ENCODE data around the gene PER1. TPM values are rescaled to one million over a fixed set of nuclear protein-coding genes. Genes with fewer than 3 reads are reported as not detected.

The PER1 gene
- total RNA-seq, 2 donors from 2014 or later = 16.9 to 42.7 TPM

DNA sequence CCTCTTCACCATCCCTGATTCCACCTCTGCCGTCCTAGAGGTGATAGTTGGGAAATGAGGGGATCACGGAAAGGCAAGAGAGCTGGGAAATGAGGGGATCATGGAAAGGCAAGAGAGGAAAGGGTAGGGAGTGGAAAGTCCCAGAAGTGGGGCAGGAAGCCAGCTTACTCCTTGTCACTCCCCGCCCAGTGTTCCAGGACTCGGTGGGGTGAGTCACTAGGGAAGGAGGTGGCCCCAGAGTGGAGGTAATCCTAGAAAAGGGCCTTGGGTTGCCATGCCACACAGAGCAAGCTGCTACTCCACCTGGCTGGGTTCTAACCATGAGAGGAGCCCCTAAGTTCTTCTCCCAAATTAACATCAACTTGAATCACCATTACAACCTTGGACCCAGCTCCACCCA is 48.7 kb downstream of the PER1 start:
- Mint-ChIP-seq H3K36me3 (no peaks in the 10 kb centered on the region), H3K27me3 (peaks cover 7 to 11% of the 10 kb centered on the region in 2 donors), H3K9me3 (no peaks in the 10 kb centered on the region), H3K27ac (no peak overlapping the region), H3K4me1 (ENCODE audit: low read depth in 2 of 2) (peaks cover 0 to 2% of the 10 kb centered on the region in 2 donors), H3K4me3 (no peak overlapping the region)
- DNase-seq (ENCODE audit: low spot score) (no peak), ATAC-seq (no peak)

DNA sequence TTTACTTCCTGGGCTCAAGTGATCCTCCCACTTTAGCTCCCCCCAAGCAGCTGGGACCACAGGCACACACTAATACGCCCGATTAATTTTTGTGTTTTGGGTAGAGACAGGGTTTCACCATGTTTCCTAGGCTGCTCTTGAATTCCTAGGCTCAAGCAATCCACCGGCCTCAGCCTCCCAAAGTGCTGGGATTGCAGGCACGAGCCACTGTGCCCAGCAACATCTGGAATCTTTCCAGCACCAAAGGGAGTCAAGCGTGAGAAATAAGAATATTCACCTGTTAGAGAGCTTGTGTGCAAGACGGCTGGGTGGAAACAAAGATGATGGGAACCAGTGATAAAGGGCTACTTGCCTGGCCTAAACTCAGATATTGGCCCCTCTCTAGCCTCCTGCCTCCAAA is 50.5 kb downstream of the PER1 start:
- H3K27ac Mint-ChIP-seq = no peak overlapping the region
- H3K27me3 Mint-ChIP-seq = peaks cover 3 to 14% of the 10 kb centered on the region in 2 donors
- DNase-seq (ENCODE audit: low spot score) (no peak), ATAC-seq (no peak)
- H3K4me3 Mint-ChIP-seq = no peak overlapping the region
- H3K9me3 Mint-ChIP-seq = no peaks in the 10 kb centered on the region
- no peaks in the 10 kb centered on the region for H3K36me3 Mint-ChIP-seq
- H3K4me1 Mint-ChIP-seq (ENCODE audit: low read depth in 2 of 2) = no peaks in the 10 kb centered on the region

DNA sequence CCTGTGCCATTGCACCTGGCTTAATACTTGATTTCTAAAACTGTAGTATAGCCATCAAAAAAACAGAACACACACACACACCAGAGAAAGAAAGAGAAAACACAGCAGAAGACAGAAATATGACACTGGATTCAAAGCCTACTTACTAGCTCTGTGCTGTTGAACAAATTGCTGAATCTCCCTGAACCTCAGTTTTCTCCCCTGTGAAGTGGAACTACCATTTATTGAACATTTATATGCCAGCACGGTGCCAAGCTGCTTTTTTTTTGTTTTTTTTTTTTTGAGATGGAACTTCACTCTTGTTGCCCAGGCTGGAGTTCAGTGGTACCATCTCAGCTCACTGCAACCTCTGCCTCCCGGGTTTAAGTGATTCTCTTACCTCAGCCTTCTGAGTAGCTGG is 51.4 kb downstream of the PER1 start:
- ATAC-seq = no peak
- Mint-ChIP-seq H3K4me3 (no peak overlapping the region), H3K4me1 (ENCODE audit: low read depth in 2 of 2) (no peaks in the 10 kb centered on the region), H3K27ac (no peak overlapping the region), H3K36me3 (no peaks in the 10 kb centered on the region), H3K27me3 (peaks cover 0 to 10% of the 10 kb centered on the region in 2 donors), H3K9me3 (no peaks in the 10 kb centered on the region)
- DNase-seq (ENCODE audit: low spot score) = no peak

DNA sequence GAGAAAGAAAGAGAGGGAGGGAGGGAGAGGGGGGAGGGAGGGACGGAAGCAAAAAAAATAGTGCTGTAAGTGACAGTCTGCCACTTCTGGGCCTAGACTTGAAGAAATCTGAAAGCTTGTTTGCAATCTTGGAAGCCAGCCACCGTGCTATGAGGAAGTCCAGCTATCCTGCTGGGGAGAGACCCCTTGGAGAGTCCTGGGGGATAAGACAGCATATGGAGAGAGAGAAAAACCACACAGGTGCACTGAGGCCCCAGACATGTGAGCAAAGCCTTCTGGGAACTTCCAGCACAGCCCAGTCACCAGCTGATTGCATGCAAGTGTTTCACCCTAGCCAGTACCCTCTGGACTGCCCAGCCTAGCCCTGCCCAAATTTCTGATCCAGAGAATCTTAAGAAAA is 52.1 kb downstream of the PER1 start:
- DNase-seq (ENCODE audit: low spot score) (no peak), ATAC-seq (no peak)
- H3K4me1 Mint-ChIP-seq (ENCODE audit: low read depth in 2 of 2) = no peaks in the 10 kb centered on the region
- no peaks in the 10 kb centered on the region for H3K9me3 Mint-ChIP-seq
- H3K4me3 Mint-ChIP-seq = no peak overlapping the region
- H3K36me3 Mint-ChIP-seq = no peaks in the 10 kb centered on the region
- H3K27ac Mint-ChIP-seq = no peak overlapping the region
- H3K27me3 Mint-ChIP-seq = peaks cover 0 to 12% of the 10 kb centered on the region in 2 donors

DNA sequence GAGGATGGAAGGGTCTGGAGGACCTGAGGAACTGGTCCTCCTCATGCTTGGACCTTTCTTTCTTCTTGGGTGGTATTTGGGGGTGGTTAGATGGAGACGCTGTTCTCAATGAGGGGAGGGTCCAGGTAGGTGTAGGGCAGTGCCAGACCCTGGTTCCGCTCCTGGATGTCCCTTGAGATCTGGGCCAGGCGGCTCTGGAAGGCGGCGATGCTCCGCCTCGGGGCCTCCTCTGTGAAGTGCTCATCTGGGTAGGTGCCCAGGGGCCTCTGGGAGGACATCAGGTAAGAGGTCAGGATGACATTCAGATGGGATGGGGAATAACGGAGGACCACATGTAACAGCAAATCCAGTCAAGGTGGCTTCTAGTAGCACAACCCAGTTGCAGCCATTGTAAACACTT is 55.7 kb downstream of the PER1 start:
- H3K27me3 Mint-ChIP-seq = peaks cover 0 to 15% of the 10 kb centered on the region in 2 donors
- H3K4me3 Mint-ChIP-seq = no peak overlapping the region
- no peak for DNase-seq (ENCODE audit: low spot score)
- H3K27ac Mint-ChIP-seq = no peak overlapping the region
- no peaks in the 10 kb centered on the region for H3K36me3 Mint-ChIP-seq
- H3K4me1 Mint-ChIP-seq (ENCODE audit: low read depth in 2 of 2) = peaks cover 4 to 6% of the 10 kb centered on the region in 2 donors
- no peak for ATAC-seq
- no peaks in the 10 kb centered on the region for H3K9me3 Mint-ChIP-seq

DNA sequence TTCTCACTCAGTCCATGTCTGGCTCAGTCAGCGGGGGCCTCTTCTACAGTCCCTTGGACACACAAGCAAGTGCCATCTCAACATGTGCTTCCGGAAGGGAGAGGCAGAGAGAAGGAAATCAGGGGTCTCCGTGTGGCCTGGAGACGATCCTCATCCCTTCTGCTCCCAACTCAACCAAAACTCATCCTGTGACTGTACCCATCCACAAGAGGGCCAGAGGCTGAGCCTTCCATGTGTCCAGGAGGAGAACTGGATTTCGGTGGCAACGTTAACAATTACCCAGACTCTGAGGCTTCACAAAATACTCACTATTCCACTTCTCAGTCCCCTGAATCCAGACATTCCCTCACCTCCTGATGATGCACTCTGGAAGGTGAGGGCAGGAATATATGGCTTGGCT is 56.8 kb downstream of the PER1 start:
- Mint-ChIP-seq H3K4me3 (no peak overlapping the region), H3K27ac (no peak overlapping the region)

DNA sequence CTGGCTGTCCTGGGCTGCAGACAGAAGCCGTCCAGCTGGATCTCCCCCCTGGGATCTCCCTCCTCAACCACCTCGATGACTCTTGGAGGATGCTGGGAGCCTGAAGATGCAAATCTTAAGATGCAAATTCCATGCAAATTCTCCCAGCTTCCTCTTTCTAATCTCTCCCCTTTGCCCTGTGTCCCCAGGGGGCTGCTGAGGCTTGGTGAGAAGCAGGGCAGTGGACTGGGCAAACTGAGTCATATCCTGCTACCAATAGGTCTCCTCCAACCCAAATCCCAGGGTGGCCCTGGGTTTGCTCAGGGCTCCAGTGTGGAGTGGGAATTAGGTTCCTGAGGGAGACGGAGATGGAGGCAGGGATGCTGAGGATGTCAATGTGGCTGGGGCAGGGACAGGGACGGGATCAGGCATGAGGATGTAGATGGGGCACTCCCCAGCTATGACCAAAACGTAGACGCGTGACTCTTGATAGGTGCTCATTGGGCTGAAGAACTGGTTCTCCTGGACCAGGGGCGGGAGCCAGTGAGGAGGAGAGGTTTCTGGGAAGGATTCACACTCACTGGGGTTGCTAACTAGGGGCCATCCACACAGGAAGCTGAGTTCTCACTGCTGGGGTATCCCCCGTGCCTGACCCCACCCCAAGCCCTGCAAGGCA is 61.0 kb downstream of the PER1 start:
- Mint-ChIP-seq H3K4me3 (no peak overlapping the region), H3K27me3 (peaks cover 29 to 33% of the 10 kb centered on the region in 2 donors), H3K36me3 (no peaks in the 10 kb centered on the region), H3K4me1 (ENCODE audit: low read depth in 2 of 2) (peaks cover 4 to 6% of the 10 kb centered on the region in 2 donors), H3K27ac (no peak overlapping the region), H3K9me3 (no peaks in the 10 kb centered on the region)
- DNase-seq (ENCODE audit: low spot score) (no peak), ATAC-seq (peak in 1 of 2 donors; percentile 38)

More for the DNA sequence above, 56.8 kb downstream of the PER1 start:
- no peak for DNase-seq (ENCODE audit: low spot score)
- Mint-ChIP-seq H3K36me3 (no peaks in the 10 kb centered on the region), H3K9me3 (no peaks in the 10 kb centered on the region), H3K4me1 (ENCODE audit: low read depth in 2 of 2) (peaks cover 4 to 6% of the 10 kb centered on the region in 2 donors), H3K27me3 (peaks cover 6 to 18% of the 10 kb centered on the region in 2 donors)
- ATAC-seq = no peak

Other genes starting within 250 kb of the PER1 start
- 1 to 10 TPM; 2.5 to 4.7 TPM for gene RNF227, start 236.1 kb downstream of the PER1 start, total RNA-seq
- gene KCNAB3, start 222.5 kb downstream of the PER1 start, total RNA-seq = 10 to 100 TPM in 1 of 2 donors, 1 to 10 TPM in 1; 8.9 to 14.6 TPM
- gene TRAPPC1, start 220.5 kb downstream of the PER1 start, total RNA-seq = 100 to 1,000 TPM; 162 to 217 TPM
- 10 to 100 TPM; 32.6 to 74.6 TPM for gene CNTROB, start 220.2 kb downstream of the PER1 start, total RNA-seq
- not detected for gene GUCY2D, start 149.8 kb downstream of the PER1 start, total RNA-seq
- gene ALOX15B, start 113.3 kb downstream of the PER1 start, total RNA-seq = not detected
- gene ALOX12B, start 64.7 kb downstream of the PER1 start, total RNA-seq = under 1 TPM in 1 of 2 donors, not detected in 1; 0.62 TPM
- gene ALOXE3, start 33.9 kb downstream of the PER1 start, total RNA-seq = not detected
- not detected for gene HES7, start 28.3 kb downstream of the PER1 start, total RNA-seq
- 10 to 100 TPM; 54.6 to 73.0 TPM for gene VAMP2, start 10.5 kb upstream of the PER1 start, total RNA-seq
- gene TMEM107, start 24.0 kb upstream of the PER1 start, total RNA-seq = 10 to 100 TPM; 31.5 to 43.5 TPM
- gene BORCS6, start 37.8 kb upstream of the PER1 start, total RNA-seq = 10 to 100 TPM; 10.4 to 11.6 TPM
- gene AURKB, start 58.2 kb upstream of the PER1 start, total RNA-seq = 100 to 1,000 TPM in 1 of 2 donors, 10 to 100 TPM in 1; 90.2 to 199 TPM
- 100 to 1,000 TPM in 1 of 2 donors, 10 to 100 TPM in 1; 79.6 to 110 TPM for gene CTC1, start 95.7 kb upstream of the PER1 start, total RNA-seq
- 100 to 1,000 TPM in 1 of 2 donors, 10 to 100 TPM in 1; 77.1 to 257 TPM for gene PFAS, start 96.9 kb upstream of the PER1 start, total RNA-seq
- gene RANGRF, start 136.3 kb upstream of the PER1 start, total RNA-seq = 10 to 100 TPM; 46.9 to 62.8 TPM
- 1 to 10 TPM; 4.4 to 5.2 TPM for gene SLC25A35, start 143.0 kb upstream of the PER1 start, total RNA-seq
- not detected for gene ARHGEF15, start 157.8 kb upstream of the PER1 start, total RNA-seq
- not detected for gene ODF4, start 187.4 kb upstream of the PER1 start, total RNA-seq
- gene RPL26, start 230.8 kb upstream of the PER1 start, total RNA-seq = 1,000 to 10,000 TPM in 1 of 2 donors, 100 to 1,000 TPM in 1; 884 to 1,221 TPM
- gene RNF222, start 245.4 kb upstream of the PER1 start, total RNA-seq = not detected